Skeletal muscle satellite cell (primary cell): ENCODE results near the gene U2AF2.

ENCODE experiments used
- H3K27me3 ChIP-seq: 2 replicates; pipeline ENCODE4 v1.7.0; 2013; ENCODE audit warnings: low read length; ENCODE audit not compliant: control insufficient read depth, insufficient read depth
- H3K36me3 ChIP-seq: 2 replicates; pipeline ENCODE4 v1.7.0; 2013; ENCODE audit warnings: mild to moderate bottlenecking, control low read depth, low read length; ENCODE audit not compliant: insufficient read depth
- H3K4me1 ChIP-seq: 2 replicates; pipeline ENCODE4 v1.7.0; 2013; ENCODE audit warnings: low read length; ENCODE audit not compliant: control insufficient read depth, insufficient read depth
- H3K4me2 ChIP-seq: 2 replicates; pipeline ENCODE4 v1.7.0; 2013; ENCODE audit warnings: mild to moderate bottlenecking, low read length
- H3K4me3 ChIP-seq: 2 replicates; pipeline ENCODE4 v1.7.0; 2013; ENCODE audit warnings: low read length
- H3K9ac ChIP-seq: 2 replicates; pipeline ENCODE4 v1.7.0; 2013; ENCODE audit warnings: mild to moderate bottlenecking, low read depth, low read length, moderate library complexity
- H3K9me3 ChIP-seq: replicated peaks from 2 replicates; pipeline ENCODE4 v1.7.0; 2013; ENCODE audit warnings: mild to moderate bottlenecking, control low read depth, low read length

U2AF2 gene

DNA sequence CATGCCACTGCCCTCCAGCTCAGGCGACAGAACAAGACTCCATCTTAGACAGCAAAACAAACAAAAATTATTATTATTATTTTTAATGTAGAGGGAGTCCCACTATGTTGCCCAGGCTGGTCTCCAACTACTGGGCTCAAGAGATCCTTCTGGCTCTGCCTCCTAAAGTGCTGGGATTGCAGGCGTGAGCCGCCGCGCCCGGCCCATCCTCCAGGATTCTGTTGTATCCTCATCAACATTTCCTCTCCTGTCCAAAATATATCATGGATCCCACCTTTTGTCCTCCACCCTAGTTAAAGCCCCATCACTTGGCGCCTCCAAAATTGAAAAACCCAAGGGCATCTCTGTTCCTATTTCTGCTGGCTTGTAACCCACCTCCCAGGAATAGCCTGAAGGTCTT is 31.7 kb upstream of the U2AF2 start:
- H3K4me3 ChIP-seq = no peak overlapping the region
- peaks cover 5% of the 10 kb centered on the region for H3K4me1 ChIP-seq
- H3K4me2 ChIP-seq = no peak overlapping the region
- no peaks in the 10 kb centered on the region for H3K9me3 ChIP-seq
- H3K36me3 ChIP-seq = peaks cover 11% of the 10 kb centered on the region
- H3K9ac ChIP-seq = no peak overlapping the region
- no peaks in the 10 kb centered on the region for H3K27me3 ChIP-seq

DNA sequence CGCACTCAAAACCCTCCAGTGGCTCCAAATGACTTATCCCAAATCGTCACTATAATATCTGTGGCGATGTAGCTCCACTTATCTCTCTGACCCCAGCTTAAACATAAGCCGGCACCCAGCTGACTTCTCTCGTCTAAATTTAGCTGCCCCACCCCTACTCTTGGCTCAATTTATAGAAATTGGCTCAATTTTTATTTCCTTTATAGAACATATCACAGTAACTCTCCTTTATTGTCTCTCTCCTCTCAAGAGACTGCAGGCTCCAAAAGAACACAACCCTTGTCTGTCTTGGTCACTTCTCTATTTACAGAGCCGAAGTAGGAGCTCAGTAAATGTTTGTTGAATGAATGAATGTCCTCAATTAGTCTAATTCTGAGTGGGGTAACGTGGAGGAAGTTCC is 31.3 kb upstream of the U2AF2 start:
- peak overlapping the region; percentile 69 for H3K4me2 ChIP-seq
- peak overlapping the region; percentile 58 for H3K4me3 ChIP-seq
- H3K36me3 ChIP-seq = peaks cover 11% of the 10 kb centered on the region
- H3K9me3 ChIP-seq = no peaks in the 10 kb centered on the region
- H3K27me3 ChIP-seq = no peaks in the 10 kb centered on the region
- H3K4me1 ChIP-seq = peaks cover 5% of the 10 kb centered on the region
- no peak overlapping the region for H3K9ac ChIP-seq

- Histone ChIP-seq H3K4me2 (peak within 1 kb of the TSS; percentile 91), H3K27me3 (no peaks in the 10 kb centered on the region), H3K9ac (peak within 1 kb of the TSS; percentile 83), H3K9me3 (no peaks in the 10 kb centered on the region), H3K4me3 (peak within 1 kb of the TSS; percentile 74), H3K36me3 (peaks cover 11% of the 10 kb centered on the region), H3K4me1 (peaks cover 5% of the 10 kb centered on the region)
Observed at GRCh38 chr19:55624109-55625003, 30.5 kb upstream of the U2AF2 start, which contains the start of gene ZNF784. TSS of gene ZNF784 (minus strand) at chr19:55624566. CDS start at chr19:55624561, 5 bp downstream.

DNA sequence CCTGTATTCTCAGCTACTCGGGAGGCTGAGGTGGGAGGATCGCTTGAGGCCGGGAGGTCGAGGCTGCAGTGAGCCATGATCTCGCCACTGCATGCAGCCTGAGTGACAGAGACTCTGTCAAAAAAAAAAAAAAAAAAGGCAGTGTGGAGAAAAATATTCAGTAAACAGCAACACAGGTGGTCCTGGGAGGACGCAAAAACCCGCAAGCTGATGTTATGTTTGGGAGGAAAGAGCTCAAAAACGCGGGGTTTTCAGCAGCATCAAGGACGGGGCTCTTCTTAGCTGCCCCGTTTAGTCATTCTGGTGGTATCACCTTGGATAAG is 29.9 kb upstream of the U2AF2 start:
- peak overlapping the region; percentile 83 for H3K9ac ChIP-seq
- H3K4me1 ChIP-seq = peaks cover 5% of the 10 kb centered on the region
- H3K36me3 ChIP-seq = peaks cover 11% of the 10 kb centered on the region
- peak overlapping the region; percentile 91 for H3K4me2 ChIP-seq
- peak overlapping the region; percentile 74 for H3K4me3 ChIP-seq
- no peaks in the 10 kb centered on the region for H3K27me3 ChIP-seq
- H3K9me3 ChIP-seq = no peaks in the 10 kb centered on the region

- H3K4me3 ChIP-seq = no peak overlapping the region
- H3K36me3 ChIP-seq = peaks cover 4% of the 10 kb centered on the region
- peaks cover 5% of the 10 kb centered on the region for H3K4me1 ChIP-seq
- no peaks in the 10 kb centered on the region for H3K27me3 ChIP-seq
- no peak overlapping the region for H3K4me2 ChIP-seq
- H3K9ac ChIP-seq = no peak overlapping the region
- no peaks in the 10 kb centered on the region for H3K9me3 ChIP-seq
Observed at GRCh38 chr19:55626350-55626749, 28.5 kb upstream of the U2AF2 start.

DNA sequence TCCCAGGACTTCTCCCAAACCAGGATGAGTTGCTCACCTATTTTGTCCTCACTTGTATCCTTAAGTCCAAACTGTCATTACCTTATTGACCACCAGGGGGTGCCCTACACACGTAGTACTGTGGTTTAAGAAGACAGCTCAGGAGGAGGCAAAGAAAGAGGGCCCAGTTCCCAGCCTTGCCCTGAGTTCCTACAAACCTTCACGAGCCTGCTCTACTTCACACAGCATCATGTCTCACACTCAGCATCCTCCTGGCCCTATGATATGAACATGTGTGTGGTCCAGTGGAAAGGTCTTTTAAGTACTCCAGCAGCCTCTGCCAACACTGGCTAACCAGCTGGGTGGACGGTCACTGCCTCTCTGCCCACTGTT is 22.4 kb upstream of the U2AF2 start:
- Histone ChIP-seq H3K4me3 (no peak overlapping the region), H3K27me3 (no peaks in the 10 kb centered on the region)

GRCh38 chr19:55633861-55634260 is 21.0 kb upstream of the U2AF2 start:
- peak overlapping the region; percentile 99 for H3K9ac ChIP-seq
- peaks cover 17% of the 10 kb centered on the region for H3K4me1 ChIP-seq
- H3K27me3 ChIP-seq = no peaks in the 10 kb centered on the region
- no peaks in the 10 kb centered on the region for H3K9me3 ChIP-seq
- H3K4me3 ChIP-seq = peak overlapping the region; percentile 85
- H3K4me2 ChIP-seq = peak overlapping the region; percentile 87
- H3K36me3 ChIP-seq = no peaks in the 10 kb centered on the region

More for the DNA sequence above, 22.4 kb upstream of the U2AF2 start:
- Histone ChIP-seq H3K9me3 (no peaks in the 10 kb centered on the region), H3K4me1 (peaks cover 17% of the 10 kb centered on the region), H3K4me2 (no peak overlapping the region), H3K9ac (peak overlapping the region; percentile 31), H3K36me3 (no peaks in the 10 kb centered on the region)

DNA sequence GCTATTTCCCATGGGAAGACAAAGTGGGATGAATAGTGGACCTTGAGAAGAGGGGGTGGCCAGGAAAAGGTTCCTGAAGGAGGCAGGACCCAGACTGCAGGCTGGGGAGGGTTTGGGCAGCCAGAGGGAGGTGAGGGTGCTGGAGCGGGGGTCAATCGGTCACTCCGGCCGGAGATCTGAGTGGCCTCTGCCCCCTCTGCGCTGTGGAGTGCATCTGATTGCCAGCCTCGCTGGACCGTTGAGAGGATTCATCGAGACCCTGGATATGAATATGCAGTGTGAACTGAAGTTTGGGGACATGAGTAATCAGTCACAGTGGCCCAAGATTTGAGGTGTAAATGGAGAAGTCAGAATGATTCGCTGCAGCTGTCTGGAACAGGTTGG is 19.5 kb upstream of the U2AF2 start:
- no peaks in the 10 kb centered on the region for H3K9me3 ChIP-seq
- H3K4me2 ChIP-seq = peak overlapping the region; percentile 87
- H3K9ac ChIP-seq = peak overlapping the region; percentile 99
- peaks cover 24% of the 10 kb centered on the region for H3K4me1 ChIP-seq
- H3K4me3 ChIP-seq = peak overlapping the region; percentile 85
- no peaks in the 10 kb centered on the region for H3K36me3 ChIP-seq
- no peaks in the 10 kb centered on the region for H3K27me3 ChIP-seq

GRCh38 chr19:55635856-55636440 is 18.9 kb upstream of the U2AF2 start:
- no peaks in the 10 kb centered on the region for H3K9me3 ChIP-seq
- H3K27me3 ChIP-seq = no peaks in the 10 kb centered on the region
- H3K4me2 ChIP-seq = peak overlapping the region; percentile 87
- peak overlapping the region; percentile 99 for H3K9ac ChIP-seq
- H3K4me1 ChIP-seq = peaks cover 27% of the 10 kb centered on the region
- peak overlapping the region; percentile 85 for H3K4me3 ChIP-seq
- H3K36me3 ChIP-seq = no peaks in the 10 kb centered on the region

DNA sequence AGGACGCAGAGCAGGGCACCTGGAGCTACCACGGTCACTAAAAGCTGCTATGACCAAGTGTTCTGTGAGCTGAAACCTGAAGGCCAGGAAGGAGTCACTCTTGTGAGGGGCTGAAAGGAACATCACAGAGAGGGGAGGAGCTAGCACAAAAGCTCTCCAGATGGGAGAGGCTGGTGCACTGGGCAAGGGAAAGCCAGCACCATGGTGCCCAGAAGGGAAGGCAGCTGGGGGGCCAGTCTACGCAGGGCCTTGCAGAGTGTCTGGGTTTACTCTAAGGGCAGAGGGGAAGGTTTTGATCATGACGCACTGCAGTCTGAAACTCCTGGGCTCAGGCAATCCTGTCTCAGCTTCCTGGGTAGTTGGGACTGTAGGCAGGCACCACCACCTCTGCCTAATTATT is 18.1 kb upstream of the U2AF2 start:
- H3K4me3 ChIP-seq = peak overlapping the region; percentile 85
- H3K9me3 ChIP-seq = no peaks in the 10 kb centered on the region
- no peak overlapping the region for H3K9ac ChIP-seq
- no peaks in the 10 kb centered on the region for H3K36me3 ChIP-seq
- H3K4me2 ChIP-seq = peak overlapping the region; percentile 87
- H3K4me1 ChIP-seq = peaks cover 27% of the 10 kb centered on the region
- H3K27me3 ChIP-seq = no peaks in the 10 kb centered on the region

GRCh38 chr19:55637534-55637933 is 17.3 kb upstream of the U2AF2 start:
- no peak overlapping the region for H3K4me2 ChIP-seq
- no peaks in the 10 kb centered on the region for H3K9me3 ChIP-seq
- no peak overlapping the region for H3K9ac ChIP-seq
- peaks cover 33% of the 10 kb centered on the region for H3K4me1 ChIP-seq
- no peak overlapping the region for H3K4me3 ChIP-seq
- no peaks in the 10 kb centered on the region for H3K27me3 ChIP-seq
- H3K36me3 ChIP-seq = no peaks in the 10 kb centered on the region
